SU-DHL-6 (cell line): Measurements from ENCODE around the gene SH3PXD2A.

Experiments
- EZH2phosphoT487 ChIP-seq: fragments of 200-600 bp; sonication (generic), shearing (Covaris generic); conservative IDR thresholded peaks from 2 replicates; pipeline ENCODE4 v1.6.1; 2018; ENCODE audit warnings: mild to moderate bottlenecking, antibody characterized with exemption, low read length, moderate library complexity, mixed read lengths
- TF ChIP-seq, protein P1 (sequence below): fragments of 200-600 bp; sonication (generic); IDR thresholded peaks from one replicate; pipeline ENCODE4 v1.5.1; 2017; ENCODE audit warnings: antibody characterized with exemption, mild to moderate bottlenecking, low read length, moderate library complexity; ENCODE audit not compliant: insufficient read depth, poor library complexity, severe bottlenecking

DNA sequence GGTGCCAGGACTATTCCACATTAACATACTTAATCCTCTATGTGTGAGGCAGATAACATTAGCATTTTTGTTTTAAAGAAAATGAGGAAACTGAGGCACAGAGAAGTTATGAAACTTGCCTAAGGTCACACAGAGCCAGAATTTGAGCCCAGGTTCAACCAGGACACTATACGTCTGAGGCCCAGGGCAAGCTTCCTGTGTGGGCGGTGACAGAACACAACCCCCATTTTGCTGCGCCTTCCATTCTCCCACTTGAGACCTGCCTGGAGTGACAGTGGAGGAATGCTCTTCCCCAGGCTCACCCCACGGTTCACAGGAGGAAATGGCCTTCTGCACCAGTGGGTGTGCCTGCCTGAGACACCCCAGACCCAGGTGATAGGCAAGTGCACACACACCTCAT, 164.1 kb downstream of the SH3PXD2A start:
- TF ChIP-seq, protein P1, sequence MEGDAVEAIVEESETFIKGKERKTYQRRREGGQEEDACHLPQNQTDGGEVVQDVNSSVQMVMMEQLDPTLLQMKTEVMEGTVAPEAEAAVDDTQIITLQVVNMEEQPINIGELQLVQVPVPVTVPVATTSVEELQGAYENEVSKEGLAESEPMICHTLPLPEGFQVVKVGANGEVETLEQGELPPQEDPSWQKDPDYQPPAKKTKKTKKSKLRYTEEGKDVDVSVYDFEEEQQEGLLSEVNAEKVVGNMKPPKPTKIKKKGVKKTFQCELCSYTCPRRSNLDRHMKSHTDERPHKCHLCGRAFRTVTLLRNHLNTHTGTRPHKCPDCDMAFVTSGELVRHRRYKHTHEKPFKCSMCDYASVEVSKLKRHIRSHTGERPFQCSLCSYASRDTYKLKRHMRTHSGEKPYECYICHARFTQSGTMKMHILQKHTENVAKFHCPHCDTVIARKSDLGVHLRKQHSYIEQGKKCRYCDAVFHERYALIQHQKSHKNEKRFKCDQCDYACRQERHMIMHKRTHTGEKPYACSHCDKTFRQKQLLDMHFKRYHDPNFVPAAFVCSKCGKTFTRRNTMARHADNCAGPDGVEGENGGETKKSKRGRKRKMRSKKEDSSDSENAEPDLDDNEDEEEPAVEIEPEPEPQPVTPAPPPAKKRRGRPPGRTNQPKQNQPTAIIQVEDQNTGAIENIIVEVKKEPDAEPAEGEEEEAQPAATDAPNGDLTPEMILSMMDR, result no peak
- TF ChIP-seq EZH2phosphoT487, result no peak
